ENCODE results near the gene LAMA3.

LAMA3 gene

GRCh38 chr18:23689031-23689615 is at the start of gene LAMA3:
Gene LAMA3 (plus strand): TSS chr18:23689453. CDS start chr18:23689684, 231 bp downstream.
- no peak for DNase-seq (ENCODE audit: low read depth)

- DNase-seq (ENCODE audit: low read depth), result no peak
Observed at GRCh38 chr18:23640052-23640451, 49.2 kb upstream of the LAMA3 start.

- no peak for DNase-seq (ENCODE audit: low read depth)
Observed at GRCh38 chr18:23641143-23641720, 48.0 kb upstream of the LAMA3 start.

- no peak for DNase-seq (ENCODE audit: low read depth)
Observed at GRCh38 chr18:23641937-23642666, 47.2 kb upstream of the LAMA3 start.

- no peak for DNase-seq (ENCODE audit: low read depth)
Observed at GRCh38 chr18:23643815-23644490, 45.3 kb upstream of the LAMA3 start.

GRCh38 chr18:23645568-23646175 is 43.6 kb upstream of the LAMA3 start:
- DNase-seq (ENCODE audit: low read depth), result no peak

- no peak for DNase-seq (ENCODE audit: low read depth)
Observed at GRCh38 chr18:23646282-23646681, 43.0 kb upstream of the LAMA3 start.

GRCh38 chr18:23648456-23648855 is 40.8 kb upstream of the LAMA3 start:
- no peak for DNase-seq (ENCODE audit: low read depth)

- no peak for DNase-seq (ENCODE audit: low read depth)
Observed at GRCh38 chr18:23648940-23649607, 40.2 kb upstream of the LAMA3 start.

- DNase-seq (ENCODE audit: low read depth), result no peak
Observed at GRCh38 chr18:23650968-23651927, 38.0 kb upstream of the LAMA3 start.

- no peak for DNase-seq (ENCODE audit: low read depth)
Observed at GRCh38 chr18:23652232-23652631, 37.0 kb upstream of the LAMA3 start.

- DNase-seq (ENCODE audit: low read depth), result no peak
Observed at GRCh38 chr18:23658285-23658684, 31.0 kb upstream of the LAMA3 start.

- no peak for DNase-seq (ENCODE audit: low read depth)
Observed at GRCh38 chr18:23661735-23662308, 27.4 kb upstream of the LAMA3 start.

GRCh38 chr18:23662309-23663263 is 26.7 kb upstream of the LAMA3 start, which contains the start of gene ANKRD29:
Gene ANKRD29 (minus strand): TSS chr18:23662911. CDS start chr18:23662730, 181 bp downstream.
- peak; percentile 22 for DNase-seq (ENCODE audit: low read depth)

- DNase-seq (ENCODE audit: low read depth), result no peak
Observed at GRCh38 chr18:23664674-23665073, 24.6 kb upstream of the LAMA3 start.

GRCh38 chr18:23667114-23667513 is 22.1 kb upstream of the LAMA3 start:
- DNase-seq (ENCODE audit: low read depth), result no peak

GRCh38 chr18:23668731-23669130 is 20.5 kb upstream of the LAMA3 start:
- DNase-seq (ENCODE audit: low read depth), result no peak

- no peak for DNase-seq (ENCODE audit: low read depth)
Observed at GRCh38 chr18:23669202-23669766, 20.0 kb upstream of the LAMA3 start.

All from stimulated activated CD4-positive, alpha-beta T cell treated with anti-CD3 and anti-CD28 coated beads, Interleukin-2, amount 100 ng/mL, for 4 hours (primary cell).